Body of pancreas (tissue), 4 donors: Measurements from ENCODE around the gene DNAH6. TPM values are rescaled to one million over a fixed set of nuclear protein-coding genes. Genes with fewer than 3 reads are reported as not detected.

ENCODE experiments used
- ATAC-seq: fragments of 150-250 bp; one replicate; pipeline ENCODE4 v1.9.1; 2016
- DNase-seq, 4 donors: peaks; one replicate each; pipeline ENCODE4 v3.0.0-alpha.2; 2019
- H3K27ac ChIP-seq, 4 donors: fragments of 200-600 bp; sonication (generic); 1 replicate in 3 of 4; 2 replicates in 1 of 4; pipeline versions ENCODE4 v1.5.1 to v1.6.1; 2016 to 2019; ENCODE audit warnings: mild to moderate bottlenecking in 1 of 4, mixed read lengths in 1 of 4, moderate library complexity in 1 of 4
- H3K27me3 ChIP-seq, 2 donors: fragments of 200-600 bp; sonication (generic); one replicate each; pipeline ENCODE4 v1.6.0; 2016; ENCODE audit warnings: mild to moderate bottlenecking in 1 of 2
- H3K36me3 ChIP-seq, 2 donors: fragments of 200-600 bp; sonication (generic); replicated peaks in 1 of 2; 2 replicates each; pipeline ENCODE4 v1.5.1; 2016; ENCODE audit warnings: low read depth in 2 of 2; ENCODE audit not compliant: insufficient read depth in 1 of 2
- H3K4me1 ChIP-seq: fragments of 200-600 bp; sonication (generic); one replicate; pipeline ENCODE4 v1.6.0; 2016
- H3K4me3 ChIP-seq, 2 donors: fragments of 200-600 bp; sonication (generic); 1 replicate in 1 of 2; 2 replicates in 1 of 2; pipeline ENCODE4 v1.5.1; 2016 to 2019
- H3K9me3 ChIP-seq, 3 donors: fragments of 200-600 bp; sonication (generic); 1 replicate in 2 of 3; 2 replicates in 1 of 3; pipeline ENCODE4 v1.5.1; 2016
- CTCF ChIP-seq, 7 experiments: fragments of 450-650 bp in 4 of 7; fragments of 200-600 bp in 3 of 7; sonication (generic) in 3 of 7; IDR thresholded peaks; one replicate each; pipeline ENCODE4 v1.5.1; 2016 to 2019; ENCODE audit warnings: antibody characterized with exemption in 7 of 7
- POLR2A ChIP-seq, 3 donors: fragments of 450-650 bp; IDR thresholded peaks; one replicate each; pipeline ENCODE4 v1.6.1; 2016; ENCODE audit warnings: antibody characterized with exemption in 3 of 3, mild to moderate bottlenecking in 2 of 3
- WGBS, 2 donors: methylation state at CpG; one replicate each; pipeline ENCODE4 v1.1.5; 2017; 5-methylcytosine and 5-hydroxymethylcytosine counted together
- intact Hi-C: fragments of 100-400 bp; cut with DNase I; formaldehyde crosslinking; loops from one replicate; pipeline ENCODE4 v1.15.1; 2023
- total RNA-seq, 2 donors: library from RNA; depleted of rRNA; stranded (reverse); fragments of >200 nt; gene quantifications; one replicate each; pipeline ENCODE4 v1.1.0, GENCODE V29; 2016

Gene DNAH6
- total RNA-seq, 2 donors from 2014 or later, result 1.3 to 2.6 TPM

DNA sequence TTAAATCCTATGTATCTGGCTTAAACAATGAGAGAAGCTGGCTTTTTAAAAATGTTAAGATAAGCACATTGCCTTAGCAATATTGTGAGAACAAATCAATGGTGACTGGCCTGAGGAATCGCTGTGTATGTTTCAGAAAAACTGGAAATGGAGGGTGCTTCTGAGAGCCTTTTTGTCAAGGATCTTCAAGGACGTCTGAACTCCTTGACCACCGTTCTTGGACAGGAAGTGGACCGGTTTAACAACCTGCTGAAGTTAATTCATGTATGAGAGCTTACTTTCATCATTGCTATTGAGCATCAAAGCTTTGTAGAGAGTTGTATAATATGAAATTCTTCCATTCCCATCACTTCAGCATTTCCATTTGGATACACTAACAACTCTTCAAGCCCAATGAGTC, 292.0 kb downstream of the DNAH6 start:
- H3K4me1 ChIP-seq, result no peaks in the 10 kb centered on the region
- H3K36me3 ChIP-seq, result no peaks in the 10 kb centered on the region
- H3K27ac ChIP-seq, result no peak overlapping the region
- DNase-seq, result no peak
- no peak for ATAC-seq
- no peak overlapping the region for H3K4me3 ChIP-seq
- intact Hi-C loops, result no loop called here
- no peaks in the 10 kb centered on the region for H3K9me3 ChIP-seq
- TF ChIP-seq POLR2A (IDR thresholded peaks at IDR 0.05) (no peak), CTCF (IDR thresholded peaks at IDR 0.05) (no peak)
- 62 to 72% methylated on average over 4 of the region's 4 CpGs for WGBS, 2 donors
- no peaks in the 10 kb centered on the region for H3K27me3 ChIP-seq

- no peaks in the 10 kb centered on the region for H3K4me1 ChIP-seq
- ATAC-seq, result no peak
- 95 to 97% methylated on average over 6 of the region's 6 CpGs for WGBS, 2 donors
- H3K36me3 ChIP-seq, result no peaks in the 10 kb centered on the region
- H3K9me3 ChIP-seq, result no peaks in the 10 kb centered on the region
- H3K27ac ChIP-seq, result no peak overlapping the region
- intact Hi-C loops, result no loop called here
- no peak overlapping the region for H3K4me3 ChIP-seq
- DNase-seq, result no peak
- TF ChIP-seq CTCF (IDR thresholded peaks at IDR 0.05) (no peak), POLR2A (IDR thresholded peaks at IDR 0.05) (no peak)
- no peaks in the 10 kb centered on the region for H3K27me3 ChIP-seq
These were observed 295.6 kb downstream of the DNAH6 start for GRCh38 chr2:84811839-84812431.

- ATAC-seq (no peak), DNase-seq (no peak)
- Histone ChIP-seq H3K4me3 (no peak overlapping the region), H3K27ac (no peak overlapping the region), H3K4me1 (no peaks in the 10 kb centered on the region), H3K9me3 (no peaks in the 10 kb centered on the region), H3K27me3 (no peaks in the 10 kb centered on the region), H3K36me3 (no peaks in the 10 kb centered on the region)
- no peak for TF ChIP-seq POLR2A (IDR thresholded peaks at IDR 0.05)
- TF ChIP-seq CTCF (IDR thresholded peaks at IDR 0.05), result no peak
- WGBS, 2 donors, result 69 to 77% methylated on average over 3 of the region's 3 CpGs
- intact Hi-C loops, result no loop called here
These were observed 298.8 kb downstream of the DNAH6 start for GRCh38 chr2:84815146-84815545.

GRCh38 chr2:84816426-84817026, 300.2 kb downstream of the DNAH6 start:
- DNase-seq, result no peak
- intact Hi-C loops, result no loop called here
- H3K4me3 ChIP-seq, result no peak overlapping the region
- no peaks in the 10 kb centered on the region for H3K4me1 ChIP-seq
- no peaks in the 10 kb centered on the region for H3K27me3 ChIP-seq
- H3K9me3 ChIP-seq, result no peaks in the 10 kb centered on the region
- 81 to 91% methylated on average over 6 of the region's 6 CpGs for WGBS, 2 donors
- TF ChIP-seq CTCF (IDR thresholded peaks at IDR 0.05) (no peak), POLR2A (IDR thresholded peaks at IDR 0.05) (no peak)
- H3K27ac ChIP-seq, result no peak overlapping the region
- ATAC-seq, result no peak
- no peaks in the 10 kb centered on the region for H3K36me3 ChIP-seq

GRCh38 chr2:84817239-84817655, 300.9 kb downstream of the DNAH6 start:
- Histone ChIP-seq H3K9me3 (no peaks in the 10 kb centered on the region), H3K4me3 (no peak overlapping the region), H3K4me1 (no peaks in the 10 kb centered on the region), H3K36me3 (no peaks in the 10 kb centered on the region), H3K27ac (no peak overlapping the region), H3K27me3 (no peaks in the 10 kb centered on the region)
- intact Hi-C loops, result no loop called here
- no peak for ATAC-seq
- 80 to 83% methylated on average over 2 of the region's 2 CpGs for WGBS, 2 donors
- no peak for DNase-seq
- TF ChIP-seq CTCF (IDR thresholded peaks at IDR 0.05) (no peak), POLR2A (IDR thresholded peaks at IDR 0.05) (no peak)
